Cardiac muscle cell (in vitro differentiated cells and primary cell): Measurements from ENCODE around the gene PTPRM. TPM values are rescaled to one million over a fixed set of nuclear protein-coding genes. Genes with fewer than 3 reads are reported as not detected.

Experiments used
- DNase-seq, 2 donors: peaks; one replicate each; pipeline versions ENCODE4 v3.0.0 to v3.0.0-alpha.2; 2010 to 2017; ENCODE audit warnings: low read depth in 1 of 2, low spot score in 1 of 2
- H3K27ac ChIP-seq: fragments of 200-600 bp; sonication (generic); 2 replicates; pipeline ENCODE4 v1.5.1; 2016
- H3K27me3 ChIP-seq: fragments of 200-600 bp; sonication (generic); 2 replicates; pipeline ENCODE4 v1.6.0; 2016; ENCODE audit warnings: control low read depth
- H3K36me3 ChIP-seq: fragments of 200-600 bp; sonication (generic); 2 replicates; pipeline ENCODE4 v1.5.1; 2016; ENCODE audit warnings: control low read depth
- H3K4me1 ChIP-seq: fragments of 200-600 bp; sonication (generic); 2 replicates; pipeline ENCODE4 v1.8.1; 2017; ENCODE audit warnings: low read depth, mild to moderate bottlenecking, mixed run types
- H3K4me3 ChIP-seq: fragments of 200-600 bp; sonication (generic); 2 replicates; pipeline ENCODE4 v1.5.1; 2016; ENCODE audit warnings: mild to moderate bottlenecking
- H3K9me3 ChIP-seq: fragments of 200-600 bp; sonication (generic); 2 replicates; pipeline ENCODE4 v1.5.1; 2017; ENCODE audit warnings: low read depth, mild to moderate bottlenecking, control low read depth
- polyA plus RNA-seq: library from polyadenylated mRNA; unstranded; fragments of >200 nt; fragmentation: Nextera tagmentation; extraction: Ambion mirVana; gene quantifications from 2 replicates; pipeline ENCODE4 v1.2.1, GENCODE V29; 2016
- total RNA-seq: library from RNA; depleted of rRNA; stranded (reverse); fragments of >200 nt; gene quantifications from 2 replicates; pipeline ENCODE4 v1.2.3, GENCODE V29; 2016
- TF ChIP-seq, protein P1 (sequence below): IDR thresholded peaks from 2 replicates; pipeline ENCODE4 v1.5.1; 2012; ENCODE audit warnings: low read depth, mild to moderate bottlenecking, low read length

The PTPRM gene
- total and polyA plus RNA-seq, 2 experiments from 2014 or later = 26.5 to 48.8 TPM

DNA sequence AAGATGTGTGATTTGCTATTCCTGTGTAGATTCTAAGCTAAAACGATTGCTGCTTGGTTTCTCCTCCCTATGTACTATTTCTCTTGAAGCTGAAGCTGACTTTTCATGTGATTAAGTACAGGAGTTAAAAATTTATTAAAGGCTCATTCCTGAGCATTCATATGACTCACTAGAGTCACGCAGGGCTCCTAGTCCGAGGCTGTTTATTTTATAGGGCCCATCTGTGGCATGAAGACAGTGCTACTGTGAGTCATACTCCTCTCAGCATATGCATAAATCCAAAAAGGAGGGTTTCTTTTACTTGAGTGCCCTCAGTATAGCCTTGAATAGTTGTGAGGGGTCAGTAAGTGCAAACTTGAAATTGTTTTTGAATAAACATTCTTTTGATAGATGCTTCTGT lies 378.8 kb downstream of the PTPRM start:
- Histone ChIP-seq H3K36me3 (no peaks in the 10 kb centered on the region), H3K27me3 (no peaks in the 10 kb centered on the region), H3K4me3 (no peak overlapping the region), H3K27ac (no peak overlapping the region), H3K9me3 (no peaks in the 10 kb centered on the region), H3K4me1 (peaks cover 6% of the 10 kb centered on the region)
- peak in 1 of 2 donors; percentile 80 for DNase-seq
- TF ChIP-seq, protein P1, sequence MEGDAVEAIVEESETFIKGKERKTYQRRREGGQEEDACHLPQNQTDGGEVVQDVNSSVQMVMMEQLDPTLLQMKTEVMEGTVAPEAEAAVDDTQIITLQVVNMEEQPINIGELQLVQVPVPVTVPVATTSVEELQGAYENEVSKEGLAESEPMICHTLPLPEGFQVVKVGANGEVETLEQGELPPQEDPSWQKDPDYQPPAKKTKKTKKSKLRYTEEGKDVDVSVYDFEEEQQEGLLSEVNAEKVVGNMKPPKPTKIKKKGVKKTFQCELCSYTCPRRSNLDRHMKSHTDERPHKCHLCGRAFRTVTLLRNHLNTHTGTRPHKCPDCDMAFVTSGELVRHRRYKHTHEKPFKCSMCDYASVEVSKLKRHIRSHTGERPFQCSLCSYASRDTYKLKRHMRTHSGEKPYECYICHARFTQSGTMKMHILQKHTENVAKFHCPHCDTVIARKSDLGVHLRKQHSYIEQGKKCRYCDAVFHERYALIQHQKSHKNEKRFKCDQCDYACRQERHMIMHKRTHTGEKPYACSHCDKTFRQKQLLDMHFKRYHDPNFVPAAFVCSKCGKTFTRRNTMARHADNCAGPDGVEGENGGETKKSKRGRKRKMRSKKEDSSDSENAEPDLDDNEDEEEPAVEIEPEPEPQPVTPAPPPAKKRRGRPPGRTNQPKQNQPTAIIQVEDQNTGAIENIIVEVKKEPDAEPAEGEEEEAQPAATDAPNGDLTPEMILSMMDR = no peak

DNA sequence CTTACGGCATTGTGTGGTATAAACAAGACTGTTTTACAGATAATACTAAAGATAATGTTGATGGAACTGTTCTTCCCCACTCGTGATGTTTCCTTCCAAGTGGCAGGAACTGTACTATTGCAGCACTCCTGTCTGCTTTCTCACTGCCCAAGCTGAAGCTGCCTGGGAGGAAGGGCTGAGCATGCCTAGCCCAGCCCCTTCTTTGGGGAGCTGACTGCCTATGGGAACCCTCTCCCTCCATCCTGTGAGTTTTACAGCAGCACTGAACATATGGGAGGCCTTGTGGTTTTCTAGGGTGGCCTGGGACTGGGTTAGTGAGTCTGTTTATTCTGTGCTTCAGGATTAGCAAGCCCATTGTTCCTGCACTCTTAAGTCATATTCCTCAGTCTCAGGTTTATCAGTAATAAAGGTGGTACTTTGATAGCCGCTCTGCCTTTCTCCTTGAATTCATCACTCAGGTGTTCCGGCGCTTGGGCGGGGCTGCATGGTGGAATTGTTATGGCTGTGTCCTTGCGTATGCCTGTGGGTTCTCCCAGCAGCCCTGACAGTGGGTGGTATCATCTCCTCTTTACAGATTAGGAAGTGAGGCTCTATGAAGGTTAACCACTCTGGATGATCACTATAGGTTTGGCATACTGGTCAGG lies 379.7 kb downstream of the PTPRM start:
- Histone ChIP-seq H3K27ac (peak overlapping the region; percentile 14), H3K27me3 (no peaks in the 10 kb centered on the region), H3K4me1 (peaks cover 6% of the 10 kb centered on the region), H3K4me3 (peak overlapping the region; percentile 14), H3K36me3 (no peaks in the 10 kb centered on the region), H3K9me3 (no peaks in the 10 kb centered on the region)
- DNase-seq = peak; percentile 42 to 91
- TF ChIP-seq, protein P1 = no peak

DNA sequence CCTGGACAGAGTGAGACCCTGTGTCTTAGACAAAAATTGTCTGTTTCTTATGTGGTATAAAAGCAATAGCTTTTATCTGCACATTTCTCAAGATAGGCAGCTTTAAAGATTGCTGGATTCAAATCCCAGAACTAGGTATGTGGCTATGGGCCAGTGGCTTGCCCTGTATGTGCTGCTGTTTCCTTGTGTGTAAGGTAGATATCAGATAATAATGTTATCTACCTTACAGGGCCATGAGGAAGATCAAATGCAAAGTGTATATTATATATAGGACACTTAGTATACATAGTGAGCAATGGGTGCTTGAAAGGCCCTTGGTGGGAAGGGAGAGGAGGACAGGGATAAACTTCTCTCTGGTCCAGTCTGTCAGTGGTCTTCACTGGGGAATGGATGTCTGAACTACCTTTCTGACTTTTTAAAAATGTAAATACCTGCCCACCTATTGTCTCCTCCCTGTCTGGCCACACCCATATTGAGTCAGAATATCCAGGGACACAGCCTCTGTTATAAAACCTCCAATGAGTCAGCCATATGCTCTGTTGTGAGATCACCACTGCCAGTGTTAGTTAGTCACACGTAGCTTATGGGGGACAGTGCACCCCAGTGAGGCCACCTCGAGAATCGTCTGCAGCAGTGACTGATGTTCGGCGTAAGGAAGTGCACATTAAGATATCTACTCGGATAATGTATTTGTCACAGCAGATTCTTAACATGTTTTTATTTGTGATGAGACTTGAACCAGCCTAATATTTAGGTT lies 383.4 kb downstream of the PTPRM start:
- no peaks in the 10 kb centered on the region for H3K27me3 ChIP-seq
- peak in 1 of 2 donors; percentile 37 for DNase-seq
- H3K4me1 ChIP-seq = peaks cover 15% of the 10 kb centered on the region
- H3K4me3 ChIP-seq = no peak overlapping the region
- H3K36me3 ChIP-seq = no peaks in the 10 kb centered on the region
- TF ChIP-seq, protein P1 = no peak
- H3K9me3 ChIP-seq = no peaks in the 10 kb centered on the region
- H3K27ac ChIP-seq = no peak overlapping the region

DNA sequence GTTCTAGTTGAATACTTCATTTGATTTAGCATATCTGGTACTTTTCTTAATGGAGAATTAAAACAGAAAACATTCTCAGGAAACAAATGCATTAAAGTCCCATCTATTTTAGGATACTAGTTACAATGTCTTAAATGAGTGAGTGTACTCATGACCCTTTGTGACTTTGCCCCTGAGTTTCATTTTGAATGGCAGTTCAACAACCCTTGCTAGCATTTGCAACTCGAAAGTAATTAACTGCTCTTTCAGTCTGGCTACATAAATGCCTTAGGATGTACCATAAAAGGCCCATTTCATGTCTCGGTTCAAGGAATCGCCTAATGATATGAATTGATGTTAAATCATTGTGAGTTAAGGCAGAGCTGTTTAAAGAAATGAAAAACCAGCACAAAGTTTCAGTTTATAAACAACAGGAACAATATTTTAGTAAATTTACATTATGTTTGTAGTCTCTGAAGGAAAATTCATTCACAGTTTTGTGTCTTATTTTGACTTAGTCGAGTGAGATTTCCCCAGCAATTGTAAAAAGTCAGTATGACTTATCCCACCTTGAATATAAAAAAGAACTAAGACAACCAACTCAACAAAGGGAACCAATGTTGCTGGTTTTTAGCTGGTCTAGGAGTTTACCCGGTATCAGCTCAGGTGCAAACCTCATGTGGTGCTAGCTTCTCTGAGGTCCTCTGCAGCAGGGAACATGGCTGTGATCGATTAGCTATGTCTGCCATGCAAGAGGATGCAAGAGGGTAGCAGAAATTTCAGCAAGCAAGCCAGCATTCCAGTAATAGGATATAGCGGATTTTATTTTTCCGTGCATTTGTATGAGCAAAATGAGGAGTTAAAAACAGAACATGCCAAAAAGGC lies 386.2 kb downstream of the PTPRM start:
- H3K9me3 ChIP-seq = no peaks in the 10 kb centered on the region
- H3K27me3 ChIP-seq = no peaks in the 10 kb centered on the region
- H3K4me1 ChIP-seq = peaks cover 9% of the 10 kb centered on the region
- TF ChIP-seq, protein P1 = no peak
- H3K27ac ChIP-seq = peak overlapping the region; percentile 42
- no peak overlapping the region for H3K4me3 ChIP-seq
- DNase-seq = no peak
- no peaks in the 10 kb centered on the region for H3K36me3 ChIP-seq

DNA sequence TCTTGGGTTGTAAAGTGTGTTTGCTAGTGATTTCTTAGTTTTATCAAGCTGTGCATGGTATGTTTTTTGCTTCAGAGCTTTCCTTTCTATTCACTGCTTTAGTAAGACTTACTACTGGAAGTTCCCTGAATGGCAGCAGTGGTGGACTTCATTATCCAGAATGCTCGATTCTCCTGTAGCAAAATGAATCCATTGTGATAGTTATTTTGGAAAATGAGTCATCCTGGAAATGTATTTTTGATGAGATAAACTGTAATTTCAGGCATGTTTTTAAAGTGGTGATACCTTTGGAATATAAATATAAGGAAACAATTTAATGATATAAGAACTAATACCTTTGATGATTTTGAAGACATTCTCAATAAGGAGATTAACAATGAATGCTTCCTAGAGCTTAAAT lies 387.1 kb downstream of the PTPRM start:
- Histone ChIP-seq H3K27ac (no peak overlapping the region), H3K4me1 (peaks cover 9% of the 10 kb centered on the region)
- peak in 1 of 2 donors; percentile 52 for DNase-seq

More for the DNA sequence above, 387.1 kb downstream of the PTPRM start:
- no peaks in the 10 kb centered on the region for H3K36me3 ChIP-seq
- H3K9me3 ChIP-seq = no peaks in the 10 kb centered on the region
- H3K4me3 ChIP-seq = no peak overlapping the region
- TF ChIP-seq, protein P1 = no peak
- H3K27me3 ChIP-seq = no peaks in the 10 kb centered on the region
